Measurements from ENCODE around the gene ASCC1. TPM values are rescaled to one million over a fixed set of nuclear protein-coding genes. Genes with fewer than 3 reads are reported as not detected.

ASCC1 gene
- total and polyA plus RNA-seq, 2 of the 4 experiments (the other 2 are of a cell fraction): 15.9 to 21.0 TPM

- Histone ChIP-seq H4K20me1 (ENCODE audit: insufficient read depth, low read length) (no peaks in the 10 kb centered on the region; the same call in 1 of the 2 replicates), H2AK9ac (replicated peaks; ENCODE audit: low read depth, low read length, poor library complexity) (no peak overlapping the region), H3K23ac (ENCODE audit: low read depth, low read length) (no peak overlapping the region), H3K9me1 (ENCODE audit: insufficient read depth, low read length) (no peaks in the 10 kb centered on the region), H3K9ac (ENCODE audit: low read depth, low read length) (no peak overlapping the region), H3K56ac (ENCODE audit: extremely low read depth, insufficient read depth, low read length) (no peak overlapping the region), H3K27me3 (ENCODE audit: control insufficient read depth, insufficient read depth, low read length) (no peaks in the 10 kb centered on the region), H2BK20ac (ENCODE audit: low read depth, low read length) (no peak overlapping the region), H3K4me3 (ENCODE audit: insufficient read depth, low read depth, low read length) (no peak overlapping the region), H4K5ac (ENCODE audit: low read depth, low read length) (no peak overlapping the region), H2AK5ac (ENCODE audit: low read depth, low read length) (no peak overlapping the region), H4K8ac (ENCODE audit: low read depth in 2 of 2, low read length in 2 of 2) (no peak overlapping the region), H2BK5ac (ENCODE audit: low read depth, low read length, poor library complexity, severe bottlenecking) (no peak overlapping the region), H2AFZ (replicated peaks; ENCODE audit: low read length, poor library complexity) (no peak overlapping the region), H3K18ac (ENCODE audit: low read depth, low read length) (no peak overlapping the region), H3K14ac (replicated peaks; ENCODE audit: low read depth, low read length) (no peak overlapping the region), H3K27ac (ENCODE audit: insufficient read depth, low read length) (no peak overlapping the region), H3K79me1 (ENCODE audit: low read depth in 1 of 2, low read length in 2 of 2) (no peaks in the 10 kb centered on the region), H3K4me2 (ENCODE audit: low read depth, low read length) (no peak overlapping the region), H2BK15ac (ENCODE audit: low read depth, low read length) (no peak overlapping the region; the same call in 2 of the 3 replicates), H4K91ac (ENCODE audit: insufficient read depth, low read depth, low read length) (no peak overlapping the region), H2BK120ac (ENCODE audit: low read depth, low read length) (no peak overlapping the region), H3K9me3 (ENCODE audit: control insufficient read depth, insufficient read depth, low read length) (no peaks in the 10 kb centered on the region; the same call in 1 of the 2 replicates), H3K4ac (ENCODE audit: low read depth, low read length) (no peak overlapping the region), H3K36me3 (ENCODE audit: control insufficient read depth, insufficient read depth, low read length) (no peaks in the 10 kb centered on the region; the same call in 1 of the 2 replicates), H3K4me1 (ENCODE audit: control insufficient read depth, insufficient read depth, low read length) (peaks cover 6% of the 10 kb centered on the region)
- dilution Hi-C loops (cut with HindIII; ENCODE audit: low sequenced_read_pairs, unreplicated experiment): no loop called here
- no peak for DNase-seq
- CTCF ChIA-PET: no interaction called here
- no peak; the same call in 1 of the 2 replicates for ATAC-seq (ENCODE audit: low read depth)
- BruUV-seq (replicated peaks): no TSS peak
- TF ChIP-seq CTCF (conservative IDR thresholded peaks at IDR 0.05; ENCODE audit: low read depth, low read length) (no peak), ELK1 (IDR thresholded peaks at IDR 0.05; ENCODE audit: borderline replicate concordance, low read depth, low read length) (no peak), MAFK (IDR thresholded peaks at IDR 0.05; ENCODE audit: low read depth, low read length) (no peak), SMC3 (IDR thresholded peaks at IDR 0.05; ENCODE audit: low read depth, low read length) (no peak), NFE2L2 (IDR thresholded peaks at IDR 0.05; ENCODE audit: low read depth, low read length) (no peak), RFX5 (IDR thresholded peaks at IDR 0.05; ENCODE audit: low read depth, low read length) (no peak), MAZ (IDR thresholded peaks at IDR 0.05; ENCODE audit: borderline replicate concordance, low read depth, low read length) (no peak), CHD1 (IDR thresholded peaks at IDR 0.05; ENCODE audit: low read depth, low read length) (no peak), USF2 (IDR thresholded peaks at IDR 0.05; ENCODE audit: low read depth, low read length) (no peak), RAD21 (IDR thresholded peaks at IDR 0.05; ENCODE audit: low read length) (no peak), POLR2A (IDR thresholded peaks at IDR 0.05; ENCODE audit: low read depth, low read length) (no peak), BHLHE40 (IDR thresholded peaks at IDR 0.05; ENCODE audit: low read depth, low read length) (no peak), MXI1 (IDR thresholded peaks at IDR 0.05; ENCODE audit: borderline replicate concordance, low read depth, low read length) (no peak), FOS (IDR thresholded peaks at IDR 0.05; ENCODE audit: low read depth, low read length) (no peak), RCOR1 (IDR thresholded peaks at IDR 0.05; ENCODE audit: insufficient replicate concordance, low read length) (no peak), CEBPB (IDR thresholded peaks at IDR 0.05; ENCODE audit: low read depth, low read length) (no peak)
- in situ Hi-C loops (cut with MboI; ENCODE audit: low sequenced_read_pairs): no loop called here
- 60% methylated on average over 2 of the region's 4 CpGs; no CpG with 5 or more reads in 1 of the 2 experiments for WGBS, 2 experiments (ENCODE audit: extremely low coverage in 2 of 2, insufficient read length in 1 of 2)
- intact Hi-C loops (cut with micrococcal nuclease): loop anchor here (5.0 kb wide), 1 partner anchor 84 kb away; the partner anchor contains the start of genes ANAPC16 and ASCC1
- POLR2A ChIA-PET (ENCODE audit: unreplicated experiment): no interaction called here
These were observed 83.2 kb downstream of the ASCC1 start for GRCh38 chr10:72132854-72133253.

Measured in IMR-90 (cell line).